GF-D8 (cell line): ENCODE data around the gene PPFIBP1.

Source experiments
- DNase-seq: peaks from one replicate; lab custom pipeline; 2025; lab: John Stamatoyannopoulos, UW

PPFIBP1 gene

DNA sequence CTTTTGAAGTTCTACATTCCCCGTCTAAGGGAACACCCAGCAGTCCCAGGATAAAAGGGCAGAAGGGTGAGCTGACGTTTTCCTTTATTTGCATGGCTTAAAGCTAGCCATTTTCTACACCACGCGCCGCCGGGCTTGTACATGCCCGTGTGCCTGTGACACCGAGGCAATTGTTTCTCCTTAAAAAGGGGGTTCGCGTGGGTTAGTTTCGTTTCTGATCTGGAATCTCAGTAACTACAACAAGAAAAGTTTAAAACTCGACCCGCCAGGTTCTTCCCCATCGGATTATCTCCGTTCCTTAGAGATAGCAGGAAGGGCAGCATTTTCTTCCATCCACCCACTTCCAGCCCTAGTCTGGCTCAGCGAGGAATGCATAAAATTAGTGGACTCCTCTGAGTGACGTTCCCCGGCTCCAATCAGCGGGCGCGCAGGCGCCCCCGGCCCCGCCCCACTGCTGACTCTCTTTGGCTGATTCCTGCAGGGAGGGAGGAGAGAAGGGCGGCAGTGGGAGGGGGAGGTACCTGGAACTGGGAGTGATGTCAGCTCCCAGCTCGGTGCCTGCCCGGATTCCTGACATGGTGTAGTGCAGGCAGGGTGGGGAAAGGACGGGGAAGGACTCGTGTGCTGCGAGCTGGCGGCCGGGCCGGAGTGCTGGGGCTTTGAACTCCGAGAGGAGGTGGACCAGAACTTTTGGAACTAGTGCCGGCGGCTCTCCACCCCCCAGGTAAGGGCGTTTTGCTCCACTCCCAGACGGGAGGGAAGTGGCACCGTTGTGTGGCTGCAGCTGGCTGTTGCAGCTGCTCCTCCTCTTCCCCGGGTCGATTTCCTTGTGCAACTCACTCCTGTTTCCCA, at the start of gene PPFIBP1:
TSS of gene PPFIBP1 (plus strand) at position 565 of the 852 bp plus-strand sequence. CDS start 109,191 bp downstream, outside the sequence.
- DNase-seq = peak; percentile 89

- no peak for DNase-seq
These were observed 49.7 kb upstream of the PPFIBP1 start for GRCh38 chr12:27474344-27474743.

GRCh38 chr12:27477049-27477448, 47.0 kb upstream of the PPFIBP1 start:
- DNase-seq = no peak

- DNase-seq = no peak
These were observed 45.1 kb upstream of the PPFIBP1 start for GRCh38 chr12:27478949-27479348.

- DNase-seq = no peak
These were observed 44.0 kb upstream of the PPFIBP1 start for GRCh38 chr12:27480016-27480415.

- DNase-seq = no peak
These were observed 37.0 kb upstream of the PPFIBP1 start for GRCh38 chr12:27486961-27487360.

DNA sequence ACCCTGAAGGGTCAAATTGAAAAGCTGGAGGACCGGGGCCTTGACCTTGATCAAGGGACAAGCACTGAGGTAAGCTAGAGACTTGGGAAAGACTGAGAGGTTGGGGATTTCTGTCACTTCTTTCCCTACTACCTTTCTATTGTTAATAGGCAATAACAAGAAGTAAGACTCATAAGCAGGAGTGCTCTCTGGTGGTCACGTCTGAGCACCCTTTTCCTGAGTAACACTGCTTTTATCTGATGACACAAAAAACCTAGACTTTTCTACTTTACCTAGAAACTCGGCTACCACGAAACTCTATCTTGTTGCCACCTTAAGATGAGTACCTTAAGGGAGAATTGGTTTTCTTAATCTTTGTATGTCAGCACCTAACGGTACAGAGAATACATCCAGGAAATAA, 35.5 kb upstream of the PPFIBP1 start:
- DNase-seq = no peak

GRCh38 chr12:27491226-27491625, 32.8 kb upstream of the PPFIBP1 start:
- no peak for DNase-seq

GRCh38 chr12:27493260-27493940, 30.6 kb upstream of the PPFIBP1 start:
- DNase-seq = no peak

GRCh38 chr12:27497446-27497845, 26.6 kb upstream of the PPFIBP1 start:
- no peak for DNase-seq

DNA sequence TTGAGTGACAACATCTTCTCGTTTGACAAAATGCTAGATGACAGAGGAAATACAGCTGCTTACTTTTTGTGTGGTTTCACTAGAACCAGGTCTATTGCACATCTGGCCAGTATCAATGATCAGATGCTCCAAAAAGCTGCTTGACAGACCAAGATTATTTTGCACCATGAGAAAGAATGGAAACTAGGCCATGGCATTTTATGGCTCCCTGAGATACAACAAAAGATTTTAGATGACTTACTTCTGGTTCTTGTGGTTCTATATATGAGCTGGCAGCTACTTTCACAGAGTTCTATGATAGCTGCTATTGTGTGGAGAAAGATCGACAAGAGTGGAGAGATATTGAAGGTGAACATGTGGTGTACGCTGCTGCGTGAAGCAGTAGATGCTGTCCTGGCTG, 25.9 kb upstream of the PPFIBP1 start:
- no peak for DNase-seq

- no peak for DNase-seq
These were observed 25.2 kb upstream of the PPFIBP1 start for GRCh38 chr12:27498761-27499160.

GRCh38 chr12:27499377-27499776, 24.6 kb upstream of the PPFIBP1 start:
- DNase-seq = no peak

- no peak for DNase-seq
These were observed 23.5 kb upstream of the PPFIBP1 start for GRCh38 chr12:27500546-27500945.

GRCh38 chr12:27502021-27502435, 22.0 kb upstream of the PPFIBP1 start:
- DNase-seq = no peak

DNA sequence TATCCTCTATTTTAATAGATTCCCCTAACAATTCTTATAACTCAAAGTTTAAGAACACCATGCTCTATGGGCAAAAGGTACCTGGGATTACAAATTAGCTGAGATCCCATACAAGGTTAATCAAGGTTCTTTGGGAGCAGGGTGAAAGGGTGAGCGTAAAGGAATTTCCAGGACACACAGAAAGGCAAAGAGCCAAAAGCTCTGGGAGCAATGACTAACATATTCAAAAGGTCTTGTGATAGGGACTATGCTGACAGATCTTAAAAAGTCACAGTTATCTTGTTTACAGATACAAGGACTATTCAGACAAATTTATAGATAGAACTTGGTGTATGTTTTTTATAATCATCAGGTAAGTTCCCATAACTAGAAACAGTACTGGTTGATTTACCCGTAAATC, 19.5 kb upstream of the PPFIBP1 start:
- DNase-seq = no peak

GRCh38 chr12:27505109-27505508, 18.9 kb upstream of the PPFIBP1 start:
- DNase-seq = no peak

DNA sequence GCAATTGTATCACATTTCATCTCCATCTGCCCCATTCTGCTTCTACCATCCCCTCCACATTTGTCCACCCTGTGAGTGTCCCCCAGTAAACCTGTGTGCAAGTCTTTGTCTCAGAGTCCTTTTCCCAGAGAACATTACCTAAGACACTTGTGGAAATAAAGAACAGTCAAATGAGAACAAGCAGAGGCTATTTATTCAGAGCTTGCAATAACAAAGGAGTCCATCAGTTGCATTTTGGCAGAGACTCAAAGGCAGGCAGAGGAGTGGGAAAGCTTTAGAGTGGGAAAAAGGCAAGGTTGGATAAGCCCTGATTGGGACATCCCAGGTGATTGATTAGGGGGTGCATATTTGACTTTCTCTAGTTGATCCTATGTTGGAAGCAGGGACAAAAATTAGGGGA, 18.2 kb upstream of the PPFIBP1 start:
- no peak for DNase-seq

DNA sequence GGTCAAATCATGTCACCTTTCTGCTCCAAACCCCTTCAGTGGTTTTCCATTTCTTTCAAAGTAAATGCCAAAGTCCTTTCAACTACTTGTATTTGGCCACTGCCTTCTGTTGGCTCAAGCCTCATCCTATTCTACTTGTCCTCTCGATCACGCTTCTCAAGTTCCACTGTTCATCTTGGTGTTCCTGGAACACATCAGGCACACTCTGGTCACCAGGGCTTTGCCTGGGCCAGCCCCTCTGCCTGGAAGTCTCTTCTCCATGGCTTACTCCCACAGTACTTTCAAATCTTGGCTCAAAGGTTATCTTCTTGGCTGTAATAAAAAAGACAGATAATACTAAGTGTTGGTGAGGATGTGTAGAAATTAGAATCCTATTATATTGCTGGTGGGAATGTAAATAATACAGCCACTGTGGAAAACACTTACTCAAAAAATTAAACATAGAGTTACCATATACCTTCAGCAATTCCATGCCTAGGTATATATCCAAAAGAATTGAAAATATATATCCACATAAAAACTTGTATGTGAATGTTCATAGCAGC, 17.3 kb upstream of the PPFIBP1 start:
- DNase-seq = no peak

- no peak for DNase-seq
These were observed 15.1 kb upstream of the PPFIBP1 start for GRCh38 chr12:27508736-27509431.

DNA sequence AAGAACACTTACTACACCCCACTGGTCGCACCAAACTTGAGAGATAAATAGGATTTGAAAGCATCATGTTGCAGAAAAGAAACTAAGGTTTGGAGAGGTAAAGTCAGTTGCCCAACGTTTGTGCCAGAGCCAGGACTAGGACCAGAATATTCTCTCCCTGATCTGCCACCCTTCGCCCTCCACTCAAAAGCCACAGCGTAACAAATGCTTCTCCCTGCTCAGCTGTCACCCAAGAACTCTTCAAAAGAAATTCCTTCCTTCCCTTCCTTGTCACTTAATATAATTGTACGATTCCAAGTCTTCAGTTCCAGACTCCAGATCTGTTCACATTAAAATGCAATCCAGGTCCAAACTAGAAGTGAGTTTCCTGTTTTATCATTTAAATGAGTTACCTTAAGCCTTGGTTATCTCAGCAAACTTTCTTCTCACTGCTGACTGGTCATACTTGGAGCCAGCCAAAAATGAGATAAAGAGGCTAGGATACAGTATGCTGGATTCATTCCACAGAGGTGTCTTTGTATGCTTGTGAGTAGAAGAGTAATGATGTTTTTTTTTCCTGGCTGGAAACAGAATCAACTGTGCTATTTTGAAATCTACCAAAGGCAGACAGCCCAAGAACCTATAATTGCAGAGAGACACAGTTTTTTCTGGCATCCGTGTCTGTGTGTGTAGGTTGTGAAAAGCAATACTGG, 12.8 kb upstream of the PPFIBP1 start:
- DNase-seq = no peak

- no peak for DNase-seq
These were observed 12.3 kb upstream of the PPFIBP1 start for GRCh38 chr12:27511723-27512045.
